Eye (tissue), 1 donor: Measurements from ENCODE around the gene BEX3.
"Not testable (repeated sequence)": the region's sequence is repeated elsewhere in the genome, so short reads cannot be mapped to it uniquely, and the experiment has no call there.

Experiments
- DNase-seq: peaks from one replicate; pipeline ENCODE4 v3.0.0-alpha.2; 2015

The BEX3 gene

GRCh38 chrX:103376118-103376978 lies at the start of gene BEX3:
BEX3 (plus strand) TSS chrX:103376538; CDS start chrX:103377522, 984 bp downstream.
- peak; percentile 89 for DNase-seq

- DNase-seq: peak; percentile 89
Measured at GRCh38 chrX:103329991-103330390, 46.3 kb upstream of the BEX3 start, which contains the start of gene TCEAL7. TCEAL7 (plus strand) TSS chrX:103330239; CDS start chrX:103331404, 1,165 bp downstream.

DNA sequence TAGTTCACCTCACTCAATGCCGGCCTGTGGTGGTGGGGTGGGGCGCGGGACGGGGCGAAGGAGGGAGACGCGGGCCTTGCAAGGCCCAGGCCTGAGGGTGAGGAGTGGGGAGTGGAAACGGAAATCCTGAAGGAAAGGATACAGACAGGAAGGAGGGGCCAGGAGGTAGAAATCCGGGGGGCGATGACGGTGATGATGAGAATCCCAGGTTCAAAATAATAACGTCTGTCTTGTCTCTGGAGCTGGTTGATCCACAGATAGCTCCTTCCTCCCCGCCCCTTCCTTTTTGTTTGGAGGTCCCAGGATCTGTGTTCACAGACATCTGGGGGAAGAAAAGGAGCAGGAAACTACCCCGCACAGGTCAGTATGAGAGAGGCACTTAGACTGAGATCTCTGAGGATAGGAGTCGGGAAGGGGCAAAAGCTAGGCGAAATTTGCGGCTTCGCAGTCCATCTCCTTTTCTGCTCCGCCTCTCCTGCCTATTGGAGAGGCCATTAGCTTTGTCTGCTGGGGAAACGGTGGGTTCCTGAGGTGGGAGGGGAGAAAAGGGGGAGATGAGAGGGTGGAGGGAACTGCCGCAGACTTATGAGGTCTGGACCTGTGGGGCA lies 45.6 kb upstream of the BEX3 start:
- peak; percentile 84 for DNase-seq

- DNase-seq: no peak
Measured at GRCh38 chrX:103338663-103339062, 37.7 kb upstream of the BEX3 start.

- peak; percentile 69 for DNase-seq
Measured at GRCh38 chrX:103343105-103343504, 33.2 kb upstream of the BEX3 start.

DNA sequence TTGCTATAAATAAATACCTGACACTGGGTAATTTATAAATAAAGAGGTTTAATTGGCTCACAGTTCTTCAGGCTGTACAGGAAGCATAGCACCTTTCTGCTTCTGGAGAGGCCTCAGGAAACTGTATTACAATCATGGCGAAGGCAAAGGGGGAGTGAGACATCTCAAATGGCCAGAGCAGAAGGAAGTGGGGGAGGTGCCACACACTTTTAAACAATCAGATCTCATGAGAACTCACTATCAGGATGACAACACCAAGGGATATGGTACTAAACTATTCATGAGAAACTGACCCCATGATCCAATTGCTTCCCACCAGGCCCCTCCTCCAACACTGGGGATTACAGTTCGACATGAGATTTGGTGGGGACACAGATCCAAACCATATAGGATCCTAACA lies 31.7 kb upstream of the BEX3 start:
- no peak for DNase-seq

GRCh38 chrX:103347682-103348397 lies 28.5 kb upstream of the BEX3 start:
- no peak for DNase-seq

GRCh38 chrX:103356130-103356798 lies 20.1 kb upstream of the BEX3 start, which contains the start of gene TCEAL9:
TCEAL9 (plus strand) TSS chrX:103356506; CDS start chrX:103357685, 1,179 bp downstream.
- DNase-seq: peak; percentile 89

DNA sequence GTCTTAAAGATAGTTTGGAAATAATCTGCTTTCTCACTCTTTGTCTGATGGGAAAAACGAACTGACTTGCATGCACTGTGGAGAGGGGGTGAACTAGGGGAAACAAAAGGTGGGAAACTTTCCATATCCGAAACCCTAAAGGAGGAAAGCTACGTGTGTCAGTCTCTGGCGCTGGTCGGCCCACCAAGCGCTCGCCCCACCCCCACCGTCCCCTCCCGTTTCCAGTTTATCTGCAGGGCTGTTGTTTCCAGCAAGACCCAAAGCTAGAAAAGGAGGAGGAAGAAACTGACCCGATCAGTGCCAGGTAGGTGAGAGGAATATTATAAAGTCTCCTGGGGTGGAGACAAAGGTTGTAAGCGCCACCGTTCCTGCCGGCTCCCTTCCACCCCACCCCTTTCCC lies 19.5 kb upstream of the BEX3 start:
- peak; percentile 65 for DNase-seq

GRCh38 chrX:103357871-103358270 lies 18.5 kb upstream of the BEX3 start:
- no peak for DNase-seq

- DNase-seq: not testable (repeated sequence)
Measured at GRCh38 chrX:103359605-103360004, 16.7 kb upstream of the BEX3 start.

- no peak for DNase-seq
Measured at GRCh38 chrX:103360092-103360491, 16.2 kb upstream of the BEX3 start.

DNA sequence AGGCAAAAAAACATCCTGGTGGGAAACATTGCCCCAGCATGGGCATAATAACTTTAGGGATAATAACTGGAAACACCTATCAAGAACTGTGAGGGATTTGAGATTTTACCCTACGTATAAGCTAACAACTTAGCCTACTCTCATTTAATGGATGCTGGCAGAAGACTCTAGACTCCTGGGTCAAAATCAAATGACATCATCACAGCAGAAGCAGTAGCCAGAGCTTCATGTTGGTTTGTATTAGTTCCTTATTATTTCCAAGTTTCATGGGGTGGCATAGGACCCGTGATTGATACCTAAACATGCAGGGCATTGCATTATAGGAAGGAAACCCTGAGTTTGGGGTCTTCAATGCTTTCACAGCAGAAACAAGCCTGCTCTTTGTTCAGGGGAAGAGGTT lies 15.4 kb upstream of the BEX3 start:
- no peak for DNase-seq

GRCh38 chrX:103361798-103362197 lies 14.5 kb upstream of the BEX3 start:
- no peak for DNase-seq

DNA sequence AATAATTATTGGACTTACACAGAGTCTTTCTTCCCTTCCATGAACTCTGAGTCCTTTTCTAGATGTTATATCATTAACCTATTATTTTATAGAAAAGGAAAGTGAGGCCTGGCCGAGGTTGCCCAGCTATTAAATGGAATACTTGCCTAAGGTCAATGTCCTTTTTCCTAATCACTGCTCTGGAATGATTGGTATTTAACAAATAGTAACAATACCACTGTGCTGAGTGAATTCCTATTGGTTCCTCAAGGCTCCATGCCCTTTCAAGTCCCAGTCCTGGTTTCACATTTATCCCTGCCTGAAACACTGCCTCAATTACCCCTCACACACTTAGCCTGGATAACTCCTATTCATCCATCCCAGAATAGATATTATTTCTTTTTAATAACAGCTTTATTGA lies 13.9 kb upstream of the BEX3 start:
- no peak for DNase-seq

GRCh38 chrX:103363046-103363445 lies 13.3 kb upstream of the BEX3 start:
- no peak for DNase-seq

DNA sequence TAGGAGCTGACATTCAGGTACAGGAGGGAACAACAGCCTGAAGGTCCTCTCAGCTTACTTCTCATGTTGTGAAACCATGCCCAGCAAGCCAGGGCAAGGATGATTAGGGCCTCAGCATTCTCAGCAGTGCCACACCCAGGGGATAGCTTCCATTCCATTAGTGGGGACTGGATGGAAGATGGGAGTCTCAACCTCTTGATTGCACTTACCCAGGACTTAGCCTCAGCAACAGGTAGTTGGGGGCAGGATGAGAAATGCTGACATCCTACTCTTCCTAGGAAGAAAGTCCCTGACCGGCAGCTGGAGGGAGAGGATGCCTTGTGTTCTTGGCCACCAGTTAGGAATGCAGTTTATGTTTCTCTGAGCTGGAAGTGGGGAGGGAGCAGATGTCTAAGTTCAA lies 8.8 kb upstream of the BEX3 start:
- no peak for DNase-seq

DNA sequence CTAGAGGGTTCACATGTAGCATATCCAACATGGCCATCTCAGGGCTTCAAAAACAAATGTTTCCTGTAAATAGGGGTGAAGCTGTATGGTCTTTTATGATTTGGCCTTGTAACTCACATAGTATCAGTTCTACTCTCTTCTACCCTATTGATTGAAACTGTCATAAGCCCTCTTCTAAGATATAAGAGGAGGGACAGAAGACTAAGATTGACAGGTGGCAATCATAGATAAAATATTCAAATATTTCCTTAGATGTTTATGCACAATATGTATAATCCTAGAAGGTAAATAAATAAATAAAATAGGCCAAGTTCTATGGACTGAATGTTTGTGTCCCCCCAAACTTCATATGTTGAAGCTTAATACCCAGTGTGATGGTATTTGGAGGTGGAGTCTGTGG lies 6.9 kb upstream of the BEX3 start:
- DNase-seq: no peak

DNA sequence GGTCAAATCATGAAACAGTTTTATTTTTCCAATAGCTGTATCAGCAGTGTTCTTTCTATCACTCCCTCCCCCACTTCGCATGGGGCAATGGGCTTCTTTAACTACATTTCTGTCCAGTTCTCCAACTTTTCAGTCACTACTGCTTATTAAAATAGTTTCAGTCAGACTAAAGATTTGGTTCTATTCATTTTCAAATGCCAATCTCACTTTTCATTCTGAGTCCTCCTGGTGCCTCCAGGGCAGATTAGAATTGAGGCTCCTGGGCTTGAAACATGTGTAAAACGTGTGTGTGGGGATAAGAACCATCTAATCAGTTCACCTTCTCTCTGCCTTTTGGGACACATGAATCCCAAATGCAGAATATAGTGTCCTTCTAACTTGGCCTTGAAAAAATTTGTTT lies 3.5 kb upstream of the BEX3 start:
- DNase-seq: no peak

DNA sequence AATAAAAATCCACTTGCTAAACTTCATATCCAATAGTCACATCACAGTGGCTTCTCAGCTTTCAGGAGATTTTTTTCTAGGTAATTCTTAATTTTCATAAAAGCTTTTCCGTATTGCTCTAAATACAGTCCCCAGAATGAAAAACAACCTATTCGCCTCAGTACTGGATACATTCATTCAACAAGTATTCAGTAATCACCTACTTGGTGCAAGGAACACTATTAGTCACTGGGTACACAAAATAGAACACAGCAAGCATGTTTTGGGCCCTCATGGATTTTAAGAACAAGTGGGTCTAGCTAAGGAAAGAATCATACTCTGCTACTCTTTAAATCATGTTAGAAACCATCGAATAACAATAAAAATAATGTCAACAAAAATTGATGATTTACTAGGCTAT lies 2.8 kb upstream of the BEX3 start:
- no peak for DNase-seq

DNA sequence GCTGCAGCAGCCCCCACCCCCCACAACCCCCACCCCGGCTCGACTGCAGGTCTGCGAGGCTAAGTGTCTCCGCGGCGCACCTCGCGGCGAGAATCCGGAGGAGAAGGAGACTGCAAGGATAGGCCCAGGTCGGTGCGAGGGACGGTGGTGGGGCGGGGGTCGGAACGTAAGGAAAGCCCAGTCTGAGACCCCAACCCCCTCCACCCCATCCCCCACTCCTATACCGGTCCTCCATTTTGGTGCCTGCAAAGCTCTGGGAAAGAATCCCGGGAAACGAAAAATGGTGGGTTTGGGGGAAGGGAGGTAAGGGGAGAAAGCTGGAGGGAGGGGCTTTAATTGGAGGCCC lies 614 bp downstream of the BEX3 start:
- DNase-seq: peak; percentile 77

- DNase-seq: no peak
Measured at GRCh38 chrX:103378990-103379389, 2.7 kb downstream of the BEX3 start.

- no peak for DNase-seq
Measured at GRCh38 chrX:103382877-103383276, 6.5 kb downstream of the BEX3 start.
